ENCODE results near the gene PLA2G2D.

- TF ChIP-seq POLR2AphosphoS5 (IDR thresholded peaks at IDR 0.05) (no peak), EP300 (IDR thresholded peaks at IDR 0.05) (no peak)
These were observed 6.9 kb upstream of the PLA2G2D start for GRCh38 chr1:20126041-20126805.
